RPMI7951 (cell line): ENCODE measurements around the gene ACP4. TPM values are rescaled to one million over a fixed set of nuclear protein-coding genes. Genes with fewer than 3 reads are reported as not detected.

Experiments used
- DNase-seq: peaks from one replicate; pipeline ENCODE4 v3.0.0-alpha.2; 2012; ENCODE audit warnings: low read depth
- total RNA-seq: library from RNA; depleted of rRNA; stranded (reverse); fragments of >200 nt; shearing (Covaris generic); gene quantifications from 2 replicates; pipeline ENCODE4 v1.2.3, GENCODE V29; 2014

The ACP4 gene
- total RNA-seq, 1 experiment from 2014 or later = not detected

DNA sequence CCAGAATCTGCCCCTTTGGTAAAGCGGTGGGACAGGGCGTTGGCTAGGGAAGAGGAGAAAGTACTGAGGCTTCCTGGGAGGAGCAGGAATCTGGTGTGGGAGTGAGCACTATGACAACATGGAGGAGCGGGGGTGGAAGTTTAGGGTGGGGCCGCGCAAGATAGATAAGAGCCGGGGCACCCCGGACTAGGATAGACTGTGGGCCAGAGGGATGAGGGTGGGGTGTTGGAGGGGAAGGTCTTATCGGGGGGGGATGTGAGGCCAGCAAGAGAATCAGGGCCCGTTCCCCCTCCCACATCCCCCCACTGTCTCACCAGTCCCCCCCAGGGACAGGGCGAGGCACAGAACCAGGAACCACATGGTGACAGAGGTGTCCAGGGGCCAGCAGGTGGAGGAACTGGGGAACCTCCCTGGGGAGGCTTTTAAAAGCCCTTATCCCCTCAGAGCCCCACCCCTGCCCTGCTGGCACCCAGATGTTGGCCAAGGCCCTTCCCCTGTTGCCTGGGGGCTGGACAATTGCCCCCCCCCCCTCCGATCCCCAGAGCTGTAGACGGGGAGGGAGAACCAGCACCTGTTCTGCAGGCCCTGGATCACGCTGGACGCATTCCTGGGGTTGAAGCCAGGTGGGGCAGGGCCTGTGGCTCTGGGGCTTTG is 33.3 kb downstream of the ACP4 start, which contains the start of gene KLK1:
TSS of gene KLK1 (minus strand) at position 399 of the 654 bp plus-strand sequence. CDS start at position 360, 39 bp downstream.
- no peak for DNase-seq

DNA sequence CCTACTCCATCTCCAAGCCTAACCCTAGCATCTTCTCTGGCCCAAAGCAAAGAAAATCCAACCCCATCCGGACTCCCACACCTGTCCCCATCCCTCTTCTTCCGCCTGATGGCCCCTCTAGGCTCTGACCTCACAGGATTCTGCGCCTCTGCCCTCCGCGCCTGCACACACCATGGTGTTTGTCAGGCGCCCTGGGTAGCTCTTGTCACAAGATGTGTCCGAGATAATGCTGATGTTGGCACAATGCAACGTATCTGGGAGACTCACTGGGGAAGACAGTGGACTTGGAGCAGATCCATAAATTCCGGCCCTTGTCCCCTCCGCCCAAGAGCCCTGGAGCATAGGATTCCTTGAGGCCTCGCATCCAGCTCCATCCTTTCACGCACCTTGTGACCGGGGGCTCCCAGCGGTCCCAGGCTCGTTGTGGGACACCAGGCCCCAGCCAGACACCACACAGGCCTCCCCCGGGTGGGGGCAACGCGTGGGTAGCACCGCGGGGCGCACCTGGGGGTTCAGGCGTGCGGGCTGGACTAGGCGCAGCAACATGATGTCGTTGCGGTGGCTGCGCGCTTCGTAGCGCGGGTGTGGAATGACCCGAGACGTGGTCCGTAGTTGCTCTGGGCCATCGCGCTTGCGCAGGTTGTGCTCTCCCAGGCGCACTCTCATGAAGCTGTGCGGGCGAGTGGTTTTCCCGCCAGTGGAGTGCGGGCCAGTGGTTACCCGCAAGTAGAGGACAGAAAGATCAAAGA is 36.5 kb downstream of the ACP4 start:
- no peak for DNase-seq

DNA sequence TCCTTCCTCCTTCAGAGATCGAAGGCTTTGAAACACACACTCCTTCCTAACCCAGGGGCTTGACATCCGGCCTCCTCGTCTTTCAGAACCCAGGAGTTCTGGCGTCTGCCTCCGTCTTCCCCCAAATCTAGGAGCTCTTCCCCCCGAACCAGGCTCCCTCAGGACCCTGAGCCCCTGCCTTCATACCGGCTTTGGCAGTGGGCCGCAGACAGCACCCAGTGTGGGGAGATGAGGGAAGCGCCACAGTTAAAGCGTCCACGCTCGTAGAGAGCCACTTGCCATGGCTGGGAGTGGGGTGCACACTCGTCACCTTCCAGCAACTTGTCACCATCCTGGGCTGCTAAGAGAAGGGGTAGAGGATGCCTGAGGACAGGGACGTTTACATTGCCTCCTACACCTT is 37.3 kb downstream of the ACP4 start:
- DNase-seq = no peak

DNA sequence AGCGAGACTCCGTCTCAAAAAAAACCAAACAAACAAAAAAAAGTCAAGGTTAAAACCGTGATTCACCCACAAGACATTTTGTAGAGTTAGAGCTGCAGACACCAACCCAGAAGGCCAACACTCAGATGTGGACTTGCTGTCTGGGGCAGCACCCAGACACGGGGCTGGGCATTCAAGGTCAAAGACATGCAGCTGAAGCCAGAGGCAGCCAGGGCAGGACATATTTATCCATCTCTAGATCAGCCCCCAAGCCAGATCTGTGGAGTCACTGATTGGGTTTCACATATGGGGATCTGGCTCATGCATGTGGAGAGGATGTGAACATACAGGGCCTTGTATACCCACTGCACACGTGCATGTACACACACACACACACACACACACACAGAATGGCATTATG is 39.6 kb downstream of the ACP4 start:
- no peak for DNase-seq

DNA sequence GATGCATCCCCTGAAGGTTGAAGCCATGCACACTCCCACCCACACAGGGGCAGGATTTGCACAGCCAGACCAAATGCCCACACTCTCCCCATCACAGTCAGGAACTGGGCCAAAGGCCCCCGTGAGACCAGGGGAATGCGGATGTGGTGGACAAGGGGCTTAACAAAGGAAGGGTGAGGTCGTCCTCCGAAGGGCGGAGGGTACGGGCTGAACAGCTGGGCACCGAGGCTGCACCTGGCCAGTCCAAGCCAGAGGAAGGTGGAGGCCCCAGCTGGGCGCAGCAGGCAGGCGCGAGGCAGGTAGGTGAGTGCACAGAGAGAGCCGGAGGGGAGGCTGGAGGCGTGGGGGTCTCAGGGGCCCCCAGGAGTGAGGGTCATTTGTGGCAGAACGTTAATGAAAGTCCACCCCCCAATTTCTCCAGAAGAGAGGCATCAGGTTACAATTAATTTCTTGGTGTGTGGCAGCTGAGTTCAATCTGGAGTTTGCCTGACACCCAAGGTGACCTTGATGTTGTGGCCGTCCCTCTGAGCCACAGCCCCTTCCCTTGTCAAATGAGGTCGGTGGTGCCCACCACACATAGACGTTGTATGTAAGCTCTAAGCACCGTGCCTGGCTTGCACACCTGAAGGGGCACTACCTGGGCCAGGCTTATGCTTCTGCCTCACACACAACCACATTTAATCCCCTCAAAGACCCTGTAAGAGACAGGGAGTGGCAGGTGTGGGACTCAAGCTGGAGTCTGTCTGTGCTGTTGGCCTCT is 40.2 kb downstream of the ACP4 start:
- DNase-seq = no peak

DNA sequence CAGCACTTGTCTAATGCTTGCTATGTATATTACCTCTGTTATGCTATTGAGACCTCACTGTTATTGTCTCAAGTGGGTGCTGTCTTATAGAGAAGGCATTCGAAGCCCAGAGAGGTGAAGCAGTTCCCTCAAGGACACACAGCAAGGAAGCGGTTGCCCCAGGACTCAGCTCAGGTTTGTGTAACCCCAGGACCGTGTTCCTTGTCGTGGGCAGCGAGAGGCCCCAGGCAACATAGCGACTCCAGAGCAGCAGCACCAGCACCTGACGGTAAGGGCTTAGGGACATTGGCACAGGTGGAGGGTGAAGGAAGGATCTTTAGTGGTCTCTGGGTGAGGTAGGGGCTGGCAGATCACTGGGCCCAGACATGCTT is 40.8 kb downstream of the ACP4 start:
- DNase-seq = no peak

DNA sequence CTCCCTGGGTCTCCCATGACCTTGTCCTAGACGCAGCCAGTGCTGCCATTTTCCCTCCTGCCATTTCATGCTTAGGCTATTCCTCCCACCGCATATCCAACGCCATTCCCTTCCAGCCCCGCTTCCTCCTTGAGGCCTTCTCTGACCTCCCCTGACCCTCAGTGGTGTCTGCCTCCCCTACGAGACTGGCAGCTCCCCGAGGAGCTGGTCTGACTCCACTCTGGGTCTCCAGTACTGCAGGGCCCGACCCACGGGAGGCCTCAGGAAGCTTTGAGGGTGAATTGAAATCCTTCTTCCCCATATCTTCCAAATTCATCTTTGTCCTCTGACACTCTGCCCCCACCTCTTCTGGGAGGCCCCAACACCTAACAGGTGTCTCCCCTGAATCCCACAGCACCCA is 42.5 kb downstream of the ACP4 start:
- DNase-seq = no peak

DNA sequence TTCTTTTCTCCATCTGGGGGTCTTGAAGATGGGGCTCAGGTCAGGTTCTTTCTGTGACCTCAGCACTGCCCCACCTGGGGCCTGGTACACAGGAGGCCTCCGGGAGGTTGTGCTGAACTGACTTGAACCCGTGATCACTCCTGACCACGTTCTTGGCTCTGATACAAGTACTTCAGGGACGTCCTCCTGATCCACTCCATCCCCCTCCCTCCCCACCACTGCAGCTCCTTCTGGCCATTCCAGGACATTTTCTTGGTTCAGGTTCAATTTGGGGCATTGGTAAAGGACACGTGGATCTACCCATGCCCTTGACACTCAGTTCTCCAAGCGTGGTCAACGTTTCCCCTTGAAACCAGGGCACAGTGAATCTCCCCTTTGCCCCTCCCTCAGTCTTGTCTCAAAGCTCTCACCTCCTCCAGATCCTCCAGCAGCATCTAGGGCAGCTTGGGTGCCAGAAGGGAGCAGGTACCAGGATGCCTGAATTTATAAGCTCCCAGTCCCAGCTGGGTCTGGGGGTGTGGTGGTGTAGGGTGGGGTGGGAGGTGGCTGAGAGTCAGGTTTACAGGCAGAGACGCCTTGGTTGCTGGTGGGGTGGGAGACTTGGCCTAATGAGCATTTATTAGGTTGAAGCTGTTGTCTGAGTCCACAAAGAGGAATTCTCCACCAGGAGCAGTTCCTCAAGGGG is 43.0 kb downstream of the ACP4 start, which contains the start of gene KLK15:
TSS of gene KLK15 (minus strand) at position 458 of the 685 bp plus-strand sequence. CDS start 2,082 bp downstream, outside the sequence.
- no peak for DNase-seq

DNA sequence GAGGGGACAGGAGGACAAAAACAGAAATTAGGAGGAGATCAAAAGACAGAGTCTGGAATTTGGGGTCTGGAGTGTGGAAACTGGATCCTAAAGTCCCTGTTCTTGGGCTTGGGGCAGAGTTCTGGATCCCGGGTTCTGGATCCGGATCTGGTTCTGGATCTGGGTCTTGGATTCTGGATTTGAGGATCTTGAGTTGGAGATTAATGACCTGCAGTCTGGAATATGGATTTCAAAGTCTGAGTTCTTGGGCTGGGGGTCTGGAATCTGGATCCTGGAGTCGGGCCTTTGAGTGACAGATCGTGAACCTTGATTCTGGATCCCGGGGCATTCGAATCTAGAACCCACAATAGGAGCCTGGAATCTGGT is 43.6 kb downstream of the ACP4 start:
- DNase-seq = no peak

DNA sequence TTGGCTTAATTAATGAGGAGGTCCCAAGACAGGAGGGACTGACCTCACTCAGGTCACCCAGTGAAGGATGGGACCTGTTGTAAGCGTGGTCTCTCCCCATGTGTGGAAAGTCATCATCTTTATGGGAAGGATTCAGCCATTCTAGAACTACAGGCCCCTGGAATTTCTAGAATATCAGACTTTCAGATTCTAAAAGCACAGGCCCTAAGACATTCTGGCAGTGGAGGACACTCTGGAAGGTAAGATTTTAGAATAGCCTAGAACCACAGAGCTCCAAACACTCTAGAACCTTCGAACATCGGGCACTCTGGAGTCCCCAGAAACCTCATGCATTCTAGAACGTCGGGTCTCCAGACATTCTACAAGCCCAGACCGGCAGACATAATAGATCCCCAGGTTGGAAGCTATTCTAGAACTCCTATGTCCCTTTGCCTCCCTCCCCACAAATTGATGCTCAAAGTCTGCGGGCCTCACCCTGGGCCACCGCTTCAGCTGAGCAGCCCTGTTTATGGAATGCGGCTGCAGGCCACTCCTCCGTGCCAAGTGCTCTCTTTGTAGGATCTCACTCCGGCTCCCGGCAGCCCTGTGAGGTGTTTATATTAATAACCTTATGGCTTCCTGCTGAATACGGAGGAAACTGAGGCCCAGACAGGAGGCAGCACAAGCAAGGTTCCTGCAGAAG is 45.0 kb downstream of the ACP4 start:
- DNase-seq = peak; percentile 10

DNA sequence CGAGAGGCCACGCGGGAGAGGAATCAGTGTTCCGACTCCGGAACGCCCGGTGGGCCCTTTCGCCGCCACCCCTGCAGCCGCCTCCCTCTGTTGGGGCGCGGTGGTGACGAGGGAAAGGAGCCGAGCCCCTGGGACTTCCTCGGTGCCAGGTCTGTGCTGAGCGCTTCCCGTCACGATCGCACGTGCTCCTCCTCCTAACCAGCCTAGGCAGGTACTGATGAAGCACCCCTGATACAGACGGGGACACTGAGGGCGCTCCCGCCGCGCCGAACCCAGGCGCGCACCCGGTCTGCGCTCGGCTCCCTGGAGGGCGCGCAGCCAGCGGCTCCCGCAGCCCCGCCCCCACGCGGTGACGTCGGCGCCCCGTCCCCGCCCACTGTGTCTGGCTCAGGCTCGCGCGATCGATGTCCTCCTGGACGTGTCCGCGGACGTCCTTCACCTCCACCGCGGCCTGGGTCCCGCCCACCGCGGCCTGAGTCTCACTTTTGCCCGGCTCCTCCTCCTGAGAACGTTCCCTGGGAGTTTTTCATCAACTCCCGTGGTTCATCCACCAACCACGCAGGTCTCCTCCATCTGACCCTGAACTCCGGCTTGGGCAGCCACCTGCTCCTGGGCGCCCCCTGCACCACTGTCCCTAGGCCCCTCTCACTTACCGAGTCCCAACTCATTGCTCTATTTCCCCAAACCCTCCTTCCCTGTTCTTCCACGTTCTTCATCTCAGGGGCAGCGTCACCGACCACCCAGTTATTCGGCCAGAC is 45.7 kb downstream of the ACP4 start:
- DNase-seq = peak; percentile 59

DNA sequence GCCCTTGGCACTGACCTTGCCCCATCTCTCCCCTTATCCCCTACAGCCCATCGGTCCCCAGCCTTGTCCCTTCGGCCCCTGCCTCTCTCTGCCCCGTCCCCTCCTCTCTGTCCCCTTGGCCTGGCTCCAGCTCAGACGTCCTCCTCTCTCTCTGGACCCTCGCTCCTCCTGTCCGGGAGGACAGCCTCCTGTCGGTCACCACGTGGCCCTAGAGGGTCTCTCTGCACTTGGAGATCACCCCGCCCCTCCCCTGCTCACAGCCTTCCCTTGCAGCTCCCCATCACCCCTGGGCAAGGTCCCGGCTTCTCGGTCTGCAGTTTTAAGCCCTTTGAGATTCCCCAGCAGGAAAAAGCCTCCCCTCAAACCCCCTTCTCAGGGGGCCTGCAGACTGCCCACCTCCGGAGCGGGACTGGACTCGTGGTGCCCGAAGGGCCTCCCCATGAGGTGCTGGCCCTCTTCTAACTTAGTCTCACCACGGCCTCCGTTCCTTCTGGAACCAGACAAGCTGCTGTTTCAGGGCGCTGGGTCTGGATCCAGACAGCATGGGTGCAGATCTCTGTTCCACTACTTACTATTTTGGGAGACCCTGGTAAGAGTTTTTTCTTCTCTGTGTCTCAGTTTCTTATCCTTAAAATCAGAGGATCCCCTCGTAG is 46.5 kb downstream of the ACP4 start:
- DNase-seq = no peak

DNA sequence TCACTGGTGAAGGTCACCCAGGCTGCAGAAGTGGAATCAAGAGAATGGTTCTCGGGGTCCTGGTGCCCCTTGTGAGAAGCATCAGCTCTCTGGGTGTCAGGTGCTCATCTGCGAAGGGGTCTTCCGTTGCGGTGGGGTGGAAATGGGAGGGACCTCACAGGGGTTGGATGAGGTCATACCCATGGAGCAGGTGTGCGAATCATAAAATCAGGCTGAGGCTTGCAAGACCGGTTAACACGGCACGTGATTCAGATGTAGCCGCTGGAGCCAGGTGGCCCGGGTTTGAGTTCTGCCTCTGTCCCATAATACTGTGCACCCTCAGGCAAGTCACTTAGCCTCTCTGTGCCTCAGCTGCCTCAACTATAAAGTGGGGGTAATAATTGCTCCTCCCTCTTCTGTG is 47.1 kb downstream of the ACP4 start:
- DNase-seq = no peak

DNA sequence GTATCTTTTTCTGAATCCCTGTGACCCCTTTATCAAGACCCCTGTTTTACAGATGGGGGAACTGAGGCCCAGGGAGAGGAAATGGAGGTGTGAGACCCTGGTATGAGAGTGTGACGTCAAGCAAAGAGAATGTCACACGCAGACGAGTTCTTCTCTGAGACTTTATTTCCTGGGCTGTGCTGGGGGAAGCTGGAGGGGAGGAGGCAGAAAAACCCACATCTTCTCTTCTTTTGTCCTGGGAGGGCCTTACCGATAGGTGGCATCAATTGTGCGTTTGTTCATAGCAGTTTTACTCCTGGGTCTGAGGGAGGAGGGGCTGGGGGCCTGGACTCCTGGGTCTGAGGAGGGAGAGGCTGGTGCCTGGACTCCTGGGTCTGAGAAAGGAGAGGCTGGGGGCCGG is 48.0 kb downstream of the ACP4 start:
- no peak for DNase-seq

DNA sequence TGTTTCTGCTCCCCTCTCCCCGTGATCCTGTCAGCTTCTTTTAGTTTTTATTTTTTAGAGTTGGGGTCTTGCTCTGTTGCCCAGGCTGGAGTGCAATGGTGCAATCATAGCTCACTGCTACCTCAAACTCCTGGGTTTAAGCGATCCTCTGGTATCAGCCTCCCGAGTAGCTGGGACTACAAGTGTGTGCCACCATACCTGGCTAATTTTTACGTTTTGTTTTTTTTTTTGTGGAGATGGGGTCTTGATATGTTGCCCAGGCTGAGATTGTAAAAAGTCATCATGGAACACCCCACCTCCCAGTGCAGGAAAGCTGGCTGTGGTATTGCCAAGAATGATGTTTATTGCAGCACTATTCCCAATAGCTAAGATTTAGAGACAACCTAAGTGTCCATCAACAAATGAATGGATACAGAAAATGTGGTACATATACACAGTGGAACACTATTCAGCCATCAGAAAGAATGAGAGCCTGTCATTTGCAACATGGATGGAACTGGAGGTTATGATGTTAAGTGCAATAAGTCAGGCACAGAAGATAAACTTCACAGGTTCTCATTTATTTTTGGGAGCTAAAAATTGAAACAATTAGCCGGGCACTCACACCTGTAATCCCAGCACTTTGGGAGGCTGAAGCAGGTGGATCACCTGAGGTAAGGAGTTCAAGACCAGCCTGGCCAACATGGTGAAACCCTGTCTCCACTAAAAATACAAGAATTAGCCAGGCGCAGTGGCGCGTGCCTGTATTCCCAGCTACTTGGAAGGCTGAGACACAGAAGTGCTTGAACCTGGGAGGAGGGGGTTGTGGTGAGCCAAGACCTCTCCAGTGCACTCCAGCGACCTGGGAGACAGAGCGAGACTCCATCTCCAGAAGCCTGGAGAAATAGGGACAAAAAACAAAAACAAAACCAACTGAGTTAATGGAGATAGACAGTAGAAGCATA is 49.8 kb downstream of the ACP4 start:
- no peak for DNase-seq

DNA sequence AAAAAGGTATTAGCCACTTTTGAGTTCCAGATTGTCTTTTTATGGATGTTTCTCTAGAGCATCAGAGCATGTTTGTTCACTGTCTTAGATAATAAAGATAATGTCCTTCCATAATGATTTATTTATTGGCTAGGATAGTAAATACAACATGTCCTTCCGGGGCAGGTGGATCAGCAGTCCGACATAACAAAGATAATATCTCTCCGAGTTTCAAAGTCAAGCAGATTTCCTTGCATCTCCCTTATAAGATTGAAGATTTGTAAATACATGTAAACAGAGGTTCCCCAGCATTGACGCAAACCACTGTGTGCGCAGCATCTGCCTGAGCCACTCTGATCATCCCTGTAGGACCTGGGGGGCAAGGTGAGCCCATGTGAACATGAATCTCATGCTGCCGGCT is 51.9 kb downstream of the ACP4 start:
- DNase-seq = no peak

DNA sequence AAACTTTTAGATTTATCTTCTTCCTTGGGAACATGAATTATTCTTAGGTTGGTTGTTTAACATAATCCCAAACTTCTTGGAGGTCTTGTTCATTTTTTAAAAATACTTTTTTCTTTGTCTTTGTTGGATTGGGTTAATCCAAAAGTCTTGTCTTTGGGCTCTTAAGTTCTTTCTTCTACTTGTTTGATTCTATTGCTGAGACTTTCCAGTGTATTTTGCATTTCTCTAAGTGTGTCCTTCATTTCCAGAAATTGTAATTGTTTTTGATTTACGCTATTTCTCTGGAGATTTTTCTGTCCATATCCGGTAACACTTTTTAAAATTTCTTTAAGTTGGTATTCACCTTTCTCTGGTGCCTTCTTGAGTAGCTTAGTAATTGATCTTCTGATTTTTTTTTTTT is 53.0 kb downstream of the ACP4 start:
- DNase-seq = no peak

DNA sequence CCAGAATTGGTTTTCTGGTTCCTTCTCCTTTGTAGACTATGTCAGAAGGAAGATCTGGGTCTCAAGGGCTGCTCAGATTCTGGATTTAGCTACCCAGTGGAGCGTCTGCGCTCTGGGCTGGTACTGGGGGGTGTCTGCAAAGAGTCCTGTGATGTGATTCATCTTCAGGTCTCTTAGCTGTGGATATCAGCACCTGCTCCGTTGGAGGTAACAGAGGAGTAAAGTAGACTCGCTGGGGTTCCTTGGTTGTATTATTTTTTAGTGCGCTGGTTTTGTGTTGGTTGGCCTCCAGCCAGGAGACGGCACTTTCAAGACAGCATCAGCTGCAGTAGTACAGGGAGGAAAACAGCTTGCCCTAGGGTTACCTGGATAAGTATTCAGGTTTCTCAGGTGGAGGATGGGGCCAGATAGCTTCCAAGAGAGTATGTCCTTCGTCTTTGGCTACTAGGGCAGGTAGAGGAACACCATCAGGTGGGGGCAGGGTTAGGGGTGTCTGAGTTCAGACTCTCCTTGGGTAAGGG is 53.5 kb downstream of the ACP4 start:
- no peak for DNase-seq
